RWPE2 (cell line): ENCODE measurements around the gene MAGEF1.

Experiments
- ATAC-seq: fragments of 200-7000 bp; cut with Tn5 transposase; 3 replicates; pipeline ENCODE4 v1.9.1; 2021; ENCODE audit warnings: low read depth
- DNase-seq: peaks from one replicate; pipeline ENCODE4 v3.0.0-alpha.2; 2020; ENCODE audit warnings: low spot score
- H3K27ac ChIP-seq: fragments of 450-650 bp; 2 replicates; pipeline ENCODE4 v1.5.1; 2017; ENCODE audit warnings: mild to moderate bottlenecking; ENCODE audit not compliant: poor library complexity, severe bottlenecking
- H3K27me3 ChIP-seq: fragments of 250-450 bp; sonication (Bioruptor Pico); 2 replicates; pipeline ENCODE4 v1.5.1; 2021; ENCODE audit warnings: mild to moderate bottlenecking, moderate library complexity; ENCODE audit not compliant: insufficient read depth, poor library complexity, severe bottlenecking
- H3K36me3 ChIP-seq: fragments of 250-450 bp; sonication (Bioruptor Pico); 2 replicates; pipeline ENCODE4 v1.5.1; 2020; ENCODE audit warnings: low read depth, mild to moderate bottlenecking, moderate library complexity
- H3K4me1 ChIP-seq: fragments of 250-450 bp; sonication (Bioruptor Pico); 2 replicates; pipeline ENCODE4 v1.5.1; 2021; ENCODE audit warnings: mild to moderate bottlenecking, moderate library complexity; ENCODE audit not compliant: insufficient read depth, poor library complexity, severe bottlenecking
- H3K4me3 ChIP-seq: fragments of 250-450 bp; sonication (Bioruptor Pico); 2 replicates; pipeline ENCODE4 v1.5.1; 2021; ENCODE audit warnings: mild to moderate bottlenecking, moderate library complexity; ENCODE audit not compliant: severe bottlenecking
- H3K9me3 ChIP-seq: fragments of 250-450 bp; sonication (Bioruptor Pico); 2 replicates; pipeline ENCODE4 v1.5.1; 2021; ENCODE audit warnings: mild to moderate bottlenecking, moderate library complexity; ENCODE audit not compliant: severe bottlenecking
- CTCF ChIP-seq: fragments of 450-650 bp; IDR thresholded peaks from one replicate; pipeline ENCODE4 v1.5.1; 2017; ENCODE audit warnings: mild to moderate bottlenecking, moderate library complexity; ENCODE audit not compliant: poor library complexity, severe bottlenecking

Gene MAGEF1

GRCh38 chr3:184693011-184693975, 18.6 kb downstream of the MAGEF1 start:
- no peak for TF ChIP-seq CTCF
- no peak overlapping the region for H3K4me3 ChIP-seq
- H3K36me3 ChIP-seq: no peaks in the 10 kb centered on the region
- ATAC-seq (no peak), DNase-seq (no peak)
- H3K9me3 ChIP-seq: no peaks in the 10 kb centered on the region
- no peaks in the 10 kb centered on the region for H3K27me3 ChIP-seq
- H3K4me1 ChIP-seq: no peaks in the 10 kb centered on the region
- H3K27ac ChIP-seq: no peak overlapping the region

GRCh38 chr3:184691397-184692231, 20.2 kb downstream of the MAGEF1 start:
- Histone ChIP-seq H3K4me1 (no peaks in the 10 kb centered on the region), H3K27ac (no peak overlapping the region), H3K36me3 (no peaks in the 10 kb centered on the region), H3K27me3 (no peaks in the 10 kb centered on the region), H3K4me3 (no peak overlapping the region), H3K9me3 (no peaks in the 10 kb centered on the region)
- no peak for TF ChIP-seq CTCF
- DNase-seq: no peak
- ATAC-seq: no peak

- H3K36me3 ChIP-seq: no peaks in the 10 kb centered on the region
- TF ChIP-seq CTCF: no peak
- DNase-seq: no peak
- no peaks in the 10 kb centered on the region for H3K9me3 ChIP-seq
- ATAC-seq: no peak
- H3K27me3 ChIP-seq: no peaks in the 10 kb centered on the region
- H3K4me3 ChIP-seq: no peak overlapping the region
- no peaks in the 10 kb centered on the region for H3K4me1 ChIP-seq
- no peak overlapping the region for H3K27ac ChIP-seq
These were observed 21.5 kb downstream of the MAGEF1 start for GRCh38 chr3:184690192-184690883.

- no peaks in the 10 kb centered on the region for H3K36me3 ChIP-seq
- DNase-seq: no peak
- no peak overlapping the region for H3K4me3 ChIP-seq
- H3K27ac ChIP-seq: no peak overlapping the region
- no peaks in the 10 kb centered on the region for H3K9me3 ChIP-seq
- H3K27me3 ChIP-seq: no peaks in the 10 kb centered on the region
- no peaks in the 10 kb centered on the region for H3K4me1 ChIP-seq
- TF ChIP-seq CTCF: no peak
- no peak for ATAC-seq
These were observed 23.0 kb downstream of the MAGEF1 start for GRCh38 chr3:184688882-184689271.
